HG03521 (cell line): Measurements from ENCODE around the gene TMEM163.
"Not testable (repeated sequence)": the region's sequence is repeated elsewhere in the genome, so short reads cannot be mapped to it uniquely, and the experiment has no call there.

Source experiments
- ATAC-seq: cut with Tn5 transposase; IDR thresholded peaks from one replicate; pipeline ENCODE4 v1.9.1; 2021; ENCODE audit warnings: mild to moderate bottlenecking, moderate library complexity; ENCODE audit not compliant: unreplicated experiment

Gene TMEM163

GRCh38 chr2:134718817-134719814 lies at the start of gene TMEM163:
Gene TMEM163, minus strand, starts transcription at chr2:134719000.
- ATAC-seq: no peak

GRCh38 chr2:134766583-134766982 lies 47.8 kb upstream of the TMEM163 start:
- no peak for ATAC-seq

GRCh38 chr2:134765987-134766386 lies 47.2 kb upstream of the TMEM163 start:
- no peak for ATAC-seq

GRCh38 chr2:134764164-134764563 lies 45.4 kb upstream of the TMEM163 start:
- ATAC-seq: no peak

- ATAC-seq: no peak
Measured at GRCh38 chr2:134763164-134763710, 44.4 kb upstream of the TMEM163 start.

- ATAC-seq: no peak
Measured at GRCh38 chr2:134762508-134762907, 43.7 kb upstream of the TMEM163 start.

- ATAC-seq: no peak
Measured at GRCh38 chr2:134760385-134760784, 41.6 kb upstream of the TMEM163 start.

GRCh38 chr2:134758633-134759032 lies 39.8 kb upstream of the TMEM163 start:
- peak; percentile 89 for ATAC-seq

GRCh38 chr2:134751981-134752380 lies 33.2 kb upstream of the TMEM163 start:
- not testable (repeated sequence) for ATAC-seq

GRCh38 chr2:134745546-134745945 lies 26.7 kb upstream of the TMEM163 start:
- ATAC-seq: no peak

- ATAC-seq: no peak
Measured at GRCh38 chr2:134745023-134745422, 26.2 kb upstream of the TMEM163 start.

- peak; percentile 93 for ATAC-seq
Measured at GRCh38 chr2:134739879-134740301, 21.1 kb upstream of the TMEM163 start.

GRCh38 chr2:134739236-134739878 lies 20.6 kb upstream of the TMEM163 start:
- no peak for ATAC-seq

- no peak for ATAC-seq
Measured at GRCh38 chr2:134738141-134738870, 19.5 kb upstream of the TMEM163 start.

- no peak for ATAC-seq
Measured at GRCh38 chr2:134737671-134738070, 18.9 kb upstream of the TMEM163 start.

GRCh38 chr2:134736167-134736880 lies 17.5 kb upstream of the TMEM163 start:
- ATAC-seq: no peak

GRCh38 chr2:134728163-134728562 lies 9.4 kb upstream of the TMEM163 start:
- no peak for ATAC-seq

- no peak for ATAC-seq
Measured at GRCh38 chr2:134727385-134727784, 8.6 kb upstream of the TMEM163 start.

- no peak for ATAC-seq
Measured at GRCh38 chr2:134726645-134727044, 7.8 kb upstream of the TMEM163 start.

- no peak for ATAC-seq
Measured at GRCh38 chr2:134725876-134726275, 7.1 kb upstream of the TMEM163 start.
